ENCODE measurements around the gene TMEM178B. TPM values are rescaled to one million over a fixed set of nuclear protein-coding genes. Genes with fewer than 3 reads are reported as not detected.
A peak's percentile ranks its signal among the peaks of the same experiment; 100 is the strongest.

TMEM178B gene
- total and polyA plus RNA-seq, 9 of the 15 experiments (the other 6 are each of a cell fraction or from before 2014, with no cell fraction given): under 0.01 to 0.03 (median 0.01) TPM; not detected in 5

DNA sequence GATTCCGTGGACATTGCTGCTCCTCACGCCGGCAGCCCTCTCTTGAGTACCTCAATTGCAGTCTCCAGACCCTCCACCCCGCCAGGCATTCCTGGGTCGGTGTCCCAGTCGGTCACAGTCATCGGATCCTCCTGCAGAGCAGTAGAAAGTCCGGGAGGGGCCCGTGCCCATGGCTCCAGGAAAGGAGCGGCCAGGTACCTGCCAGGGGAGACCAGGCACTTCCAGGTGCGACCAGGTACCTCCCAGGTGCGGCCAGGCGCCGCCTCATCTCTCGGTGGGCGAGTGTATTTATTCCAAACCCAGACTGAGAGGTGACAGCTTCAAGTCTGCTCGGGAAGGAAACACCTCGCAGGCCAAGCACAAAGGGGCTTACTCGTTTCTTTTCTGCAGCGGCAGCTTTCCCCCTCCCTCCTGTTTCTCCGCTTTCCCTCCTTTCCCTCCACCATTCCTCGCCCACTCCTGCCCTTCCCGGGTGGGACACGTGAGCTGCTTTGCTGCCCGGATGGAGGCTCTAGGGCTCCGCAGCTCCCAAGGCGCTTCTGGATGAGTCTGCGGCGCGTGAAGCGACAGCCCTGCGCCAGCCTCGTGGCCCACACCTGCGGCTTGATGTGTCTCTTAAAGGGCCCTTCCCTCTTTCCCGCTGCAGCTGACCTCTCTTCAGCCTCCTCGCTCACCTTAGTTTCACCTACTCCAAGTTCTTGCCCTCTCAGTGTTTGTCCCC lies 438.0 kb downstream of the TMEM178B start:
- DNase-seq (ENCODE audit: extremely low read depth in 1 of 4, low spot score in 3 of 4): no peak
- ChIA-PET CTCF (ENCODE audit: low intra/inter-chr PET ratio) (no interaction called here), POLR2A (no interaction called here)
- Histone ChIP-seq H3K79me2 (ENCODE audit: control insufficient read depth, insufficient read depth, low read length) (no peaks in the 10 kb centered on the region), H3K4me1 (replicated peaks in 1 of 2; ENCODE audit: control insufficient read depth in 2 of 2, insufficient read depth in 2 of 2, low read length in 2 of 2) (peaks cover 0 to 7% of the 10 kb centered on the region in 2 experiments; a peak in 1 of 5 replicates), H3K9me1 (ENCODE audit: control insufficient read depth, insufficient read depth, low read length) (no peaks in the 10 kb centered on the region), H3K4me3 (no peak overlapping the region), H3K9ac (ENCODE audit: insufficient read depth in 1 of 2, low read depth in 2 of 2, low read length in 2 of 2) (peak overlapping the region in 1 of 2 experiments; percentile 23; a peak in 1 of 4 replicates), H3K27ac (ENCODE audit: extremely low read depth, low read depth, low read length) (no peak overlapping the region), H3K9me3 (replicated peaks; ENCODE audit: control insufficient read depth, insufficient read depth, low read depth, low read length) (no peaks in the 10 kb centered on the region), H3K4me2 (ENCODE audit: insufficient read depth, low read length) (no peak overlapping the region; the same call in 1 of the 2 replicates), H2AFZ (ENCODE audit: low read depth, low read length) (no peak overlapping the region), H3K27me3 (ENCODE audit: control insufficient read depth in 2 of 2, insufficient read depth in 2 of 2, low read length in 2 of 2) (peaks cover 32 to 42% of the 10 kb centered on the region in 2 experiments), H4K20me1 (replicated peaks; ENCODE audit: control insufficient read depth, insufficient read depth, low read length) (no peaks in the 10 kb centered on the region), H3K36me3 (ENCODE audit: control insufficient read depth, insufficient read depth, low read length) (no peaks in the 10 kb centered on the region)
- no peak for FAIRE-seq
- WGBS (ENCODE audit: insufficient coverage, low coverage, missing lambda C conversion rate): 3% methylated on average over 36 of the region's 36 CpGs
- TF ChIP-seq L3MBTL2 (IDR thresholded peaks at IDR 0.05) (0 out of 2 replicates have a peak, but pooled peaks have one; percentile 18), SMAD2 (IDR thresholded peaks at IDR 0.05; ENCODE audit: low read depth, low read length) (no peak), BHLHE40 (IDR thresholded peaks at IDR 0.05; ENCODE audit: low read length) (no peak), FOXJ3 (CRISPR knock-in tag; IDR thresholded peaks at IDR 0.05) (no peak), CREB1 (IDR thresholded peaks at IDR 0.05) (peak; percentile 26; the same call in 1 of the 2 replicates), CREB1 (CRISPR knock-in tag; IDR thresholded peaks at IDR 0.05) (no peak)
- TF ChIP-seq, protein P1, sequence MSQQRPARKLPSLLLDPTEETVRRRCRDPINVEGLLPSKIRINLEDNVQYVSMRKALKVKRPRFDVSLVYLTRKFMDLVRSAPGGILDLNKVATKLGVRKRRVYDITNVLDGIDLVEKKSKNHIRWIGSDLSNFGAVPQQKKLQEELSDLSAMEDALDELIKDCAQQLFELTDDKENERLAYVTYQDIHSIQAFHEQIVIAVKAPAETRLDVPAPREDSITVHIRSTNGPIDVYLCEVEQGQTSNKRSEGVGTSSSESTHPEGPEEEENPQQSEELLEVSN (IDR thresholded peaks at IDR 0.05; ENCODE audit: borderline replicate concordance in 1 of 2, extremely low read depth in 1 of 2, insufficient read depth in 1 of 2, insufficient read length in 1 of 2, low read depth in 1 of 2, low read length in 1 of 2, poor library complexity in 1 of 2, severe bottlenecking in 1 of 2): peak in 1 of 2 experiments; percentile 29
- ATAC-seq: peak; percentile 75
- intact Hi-C loops (cut with micrococcal nuclease) (no loop called here), in situ Hi-C loops (cut with MboI) (no loop called here)
- BruUV-seq (replicated peaks): no TSS peak
